Neural progenitor cell (in vitro differentiated cells): ENCODE data around the gene PLEKHA1.

Source experiments
- EZH2 ChIP-seq: fragments of 200-600 bp; sonication (generic); IDR thresholded peaks from 2 replicates; pipeline ENCODE4 v1.6.1; 2017; ENCODE audit warnings: antibody characterized with exemption, mild to moderate bottlenecking, moderate library complexity
- TF ChIP-seq, protein P1 (sequence below): fragments of 200-600 bp; sonication (generic); IDR thresholded peaks from 2 replicates; pipeline ENCODE4 v1.5.1; 2017; ENCODE audit warnings: antibody characterized with exemption, mild to moderate bottlenecking

DNA sequence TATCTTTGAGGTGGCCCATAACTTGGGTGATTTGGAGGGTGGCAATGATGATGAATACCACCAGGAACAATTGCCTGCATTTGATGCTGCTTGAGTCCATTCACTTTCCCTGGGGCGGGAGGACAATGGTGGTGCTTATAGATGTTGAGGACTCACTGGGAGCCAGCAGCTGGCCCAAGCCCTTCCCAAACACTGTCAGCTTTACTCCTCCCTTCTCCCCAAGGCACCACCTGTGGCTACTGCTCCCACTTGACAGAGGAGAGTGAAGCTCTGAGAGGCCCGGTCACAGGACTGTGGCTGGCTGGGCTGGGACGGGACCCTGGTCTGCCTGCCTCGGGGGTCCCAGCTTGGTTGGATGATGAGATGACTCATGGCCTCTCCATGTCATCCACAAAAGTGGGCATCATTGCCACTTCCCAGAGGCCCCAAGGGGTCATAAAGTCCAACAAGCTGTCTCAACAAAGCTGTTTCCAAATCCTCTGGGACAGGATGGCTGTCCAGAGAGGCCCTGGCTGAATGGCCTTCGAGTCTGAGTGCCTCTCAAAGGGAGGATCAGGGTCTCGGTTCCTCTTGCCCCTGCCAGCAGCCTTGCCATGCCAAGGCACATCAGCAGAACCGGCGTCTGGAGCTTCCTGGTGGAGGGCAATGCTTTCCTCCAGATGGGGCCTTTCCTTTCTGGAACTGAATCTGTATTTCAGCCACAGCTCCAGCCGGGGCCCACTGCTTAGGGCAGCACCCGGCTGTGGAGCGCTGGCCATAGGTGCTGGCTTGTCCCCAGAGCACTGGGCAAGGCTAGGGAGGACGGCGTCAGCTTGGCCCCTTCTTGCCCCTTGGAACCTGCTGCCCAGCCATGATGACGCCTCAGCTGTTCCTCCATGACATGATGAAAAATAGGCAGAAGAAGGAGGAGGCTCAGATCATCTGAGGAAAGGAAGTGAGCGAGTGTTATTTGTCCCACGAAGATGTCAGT is 47.0 kb upstream of the PLEKHA1 start:
- TF ChIP-seq, protein P1, sequence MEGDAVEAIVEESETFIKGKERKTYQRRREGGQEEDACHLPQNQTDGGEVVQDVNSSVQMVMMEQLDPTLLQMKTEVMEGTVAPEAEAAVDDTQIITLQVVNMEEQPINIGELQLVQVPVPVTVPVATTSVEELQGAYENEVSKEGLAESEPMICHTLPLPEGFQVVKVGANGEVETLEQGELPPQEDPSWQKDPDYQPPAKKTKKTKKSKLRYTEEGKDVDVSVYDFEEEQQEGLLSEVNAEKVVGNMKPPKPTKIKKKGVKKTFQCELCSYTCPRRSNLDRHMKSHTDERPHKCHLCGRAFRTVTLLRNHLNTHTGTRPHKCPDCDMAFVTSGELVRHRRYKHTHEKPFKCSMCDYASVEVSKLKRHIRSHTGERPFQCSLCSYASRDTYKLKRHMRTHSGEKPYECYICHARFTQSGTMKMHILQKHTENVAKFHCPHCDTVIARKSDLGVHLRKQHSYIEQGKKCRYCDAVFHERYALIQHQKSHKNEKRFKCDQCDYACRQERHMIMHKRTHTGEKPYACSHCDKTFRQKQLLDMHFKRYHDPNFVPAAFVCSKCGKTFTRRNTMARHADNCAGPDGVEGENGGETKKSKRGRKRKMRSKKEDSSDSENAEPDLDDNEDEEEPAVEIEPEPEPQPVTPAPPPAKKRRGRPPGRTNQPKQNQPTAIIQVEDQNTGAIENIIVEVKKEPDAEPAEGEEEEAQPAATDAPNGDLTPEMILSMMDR: no peak
- no peak for TF ChIP-seq EZH2
